HUDEP-2 (cell line): ENCODE results near the gene RADX.

ENCODE experiments used
- DNase-seq, 76 experiments: peaks; one replicate each; lab custom pipeline; 2025; ENCODE audit not compliant: unreplicated experiment in 76 of 76; lab: John Stamatoyannopoulos, UW

The RADX gene

GRCh38 chrX:106672527-106672926, 60.7 kb downstream of the RADX start:
- no peak for DNase-seq

GRCh38 chrX:106680716-106681115, 68.9 kb downstream of the RADX start:
- no peak for DNase-seq

GRCh38 chrX:106684207-106684606, 72.4 kb downstream of the RADX start:
- no peak for DNase-seq

- no peak for DNase-seq
Observed at GRCh38 chrX:106692425-106693065, 80.8 kb downstream of the RADX start.

- DNase-seq = no peak
Observed at GRCh38 chrX:106696502-106696901, 84.7 kb downstream of the RADX start.

GRCh38 chrX:106698693-106699092, 86.9 kb downstream of the RADX start:
- DNase-seq = no peak

- DNase-seq = no peak
Observed at GRCh38 chrX:106702636-106703035, 90.9 kb downstream of the RADX start.

- no peak for DNase-seq
Observed at GRCh38 chrX:106706466-106706865, 94.7 kb downstream of the RADX start.

GRCh38 chrX:106707771-106708454, 96.1 kb downstream of the RADX start:
- no peak for DNase-seq

- no peak for DNase-seq
Observed at GRCh38 chrX:106710771-106711170, 99.0 kb downstream of the RADX start.

GRCh38 chrX:106711375-106711774, 99.6 kb downstream of the RADX start:
- no peak for DNase-seq

- no peak for DNase-seq
Observed at GRCh38 chrX:106716004-106716403, 104.2 kb downstream of the RADX start.

GRCh38 chrX:106716463-106716862, 104.7 kb downstream of the RADX start:
- DNase-seq = no peak

- DNase-seq = no peak
Observed at GRCh38 chrX:106718709-106719108, 106.9 kb downstream of the RADX start.

GRCh38 chrX:106725931-106726330, 114.2 kb downstream of the RADX start:
- no peak for DNase-seq

GRCh38 chrX:106726485-106727437, 115.0 kb downstream of the RADX start, which contains the start of gene RNF128:
RNF128 (plus strand) TSS chrX:106726701; CDS start chrX:106726914, 213 bp downstream.
- peak in 23 of 76 experiments; percentile 0 to 14 (median 1) for DNase-seq

- no peak for DNase-seq
Observed at GRCh38 chrX:106728337-106728736, 116.6 kb downstream of the RADX start.
